GM12891 (cell line): ENCODE measurements around the gene TH.

ENCODE experiments used
- POLR2A ChIP-seq: IDR thresholded peaks from 2 replicates; pipeline ENCODE4 v1.6.1; 2011; ENCODE audit warnings: low read depth, low read length, control low read depth
- POLR2AphosphoS5 ChIP-seq: IDR thresholded peaks from 2 replicates; pipeline ENCODE4 v1.6.1; 2011; ENCODE audit warnings: low read depth, low read length, control low read depth
- TAF1 ChIP-seq: IDR thresholded peaks from 2 replicates; pipeline ENCODE4 v1.6.1; 2011; ENCODE audit warnings: low read depth, low read length, control low read depth

DNA sequence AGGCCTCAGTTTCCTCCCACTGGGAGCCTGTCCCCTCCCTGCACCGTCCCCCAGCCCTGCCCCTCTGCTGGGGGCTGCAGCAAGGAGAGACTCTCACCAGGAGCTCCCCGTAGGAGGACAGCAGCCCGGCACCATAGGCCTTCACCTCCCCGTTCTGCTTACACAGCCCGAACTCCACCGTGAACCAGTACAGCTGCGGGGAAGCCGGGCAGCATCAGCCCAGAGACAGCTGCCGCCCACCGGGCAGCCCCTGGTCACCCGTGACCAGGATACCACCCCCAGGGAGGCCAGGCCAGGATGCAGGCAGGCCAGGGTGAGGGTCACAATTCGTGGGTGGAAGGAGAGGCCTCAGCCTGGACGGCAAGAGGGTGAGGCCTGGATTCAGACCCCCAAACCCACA lies 6.0 kb downstream of the TH start:
- TF ChIP-seq POLR2AphosphoS5: no peak
- no peak for TF ChIP-seq POLR2A
- no peak for TF ChIP-seq TAF1
